ENCODE measurements around the gene TXN2. TPM values are rescaled to one million over a fixed set of nuclear protein-coding genes. Genes with fewer than 3 reads are reported as not detected.

The TXN2 gene, protein sequence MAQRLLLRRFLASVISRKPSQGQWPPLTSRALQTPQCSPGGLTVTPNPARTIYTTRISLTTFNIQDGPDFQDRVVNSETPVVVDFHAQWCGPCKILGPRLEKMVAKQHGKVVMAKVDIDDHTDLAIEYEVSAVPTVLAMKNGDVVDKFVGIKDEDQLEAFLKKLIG
- total RNA-seq = 10 to 100 TPM; 20.6 to 21.3 TPM

DNA sequence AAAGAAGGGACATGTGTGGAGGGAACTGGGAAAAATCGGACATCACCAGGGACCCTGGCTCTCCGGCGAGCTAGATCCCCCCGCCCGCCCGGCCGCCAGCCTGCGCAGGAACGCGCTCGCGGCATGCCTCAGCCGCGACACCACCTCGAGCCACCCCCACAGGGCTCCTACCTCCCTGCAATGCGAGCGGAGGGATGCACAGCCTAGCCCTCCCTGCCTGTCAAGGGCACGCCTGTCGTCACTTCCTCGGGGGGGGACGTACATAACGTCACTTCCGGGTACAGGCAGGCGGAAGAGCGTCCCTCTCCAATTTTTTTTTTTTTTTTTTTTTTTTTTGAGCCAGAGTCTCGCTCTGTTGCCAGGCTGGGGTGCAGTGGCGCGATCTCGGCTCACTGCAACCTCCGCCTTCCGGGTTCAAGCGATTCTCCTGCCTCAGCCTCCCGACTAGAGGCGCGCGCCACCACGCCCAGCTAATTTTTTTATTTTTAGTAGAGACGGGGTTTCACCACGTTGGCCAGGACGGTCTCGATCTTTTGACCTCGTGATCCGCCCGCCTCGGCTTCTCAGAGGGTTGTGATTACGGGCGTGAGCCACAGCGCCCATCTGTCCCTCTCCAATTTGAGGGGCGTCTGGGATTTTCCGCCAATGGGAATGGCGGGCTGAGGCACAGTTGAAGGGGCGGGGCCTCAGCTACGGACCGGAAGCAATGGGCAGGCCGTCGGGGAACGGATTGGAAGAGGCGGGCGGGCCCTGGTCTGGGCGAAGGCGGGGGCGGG lies at the start of gene TXN2:
TSS of gene TXN2 (minus strand) at position 248 of the 776 bp plus-strand sequence. CDS start 803 bp downstream, outside the sequence.

DNA sequence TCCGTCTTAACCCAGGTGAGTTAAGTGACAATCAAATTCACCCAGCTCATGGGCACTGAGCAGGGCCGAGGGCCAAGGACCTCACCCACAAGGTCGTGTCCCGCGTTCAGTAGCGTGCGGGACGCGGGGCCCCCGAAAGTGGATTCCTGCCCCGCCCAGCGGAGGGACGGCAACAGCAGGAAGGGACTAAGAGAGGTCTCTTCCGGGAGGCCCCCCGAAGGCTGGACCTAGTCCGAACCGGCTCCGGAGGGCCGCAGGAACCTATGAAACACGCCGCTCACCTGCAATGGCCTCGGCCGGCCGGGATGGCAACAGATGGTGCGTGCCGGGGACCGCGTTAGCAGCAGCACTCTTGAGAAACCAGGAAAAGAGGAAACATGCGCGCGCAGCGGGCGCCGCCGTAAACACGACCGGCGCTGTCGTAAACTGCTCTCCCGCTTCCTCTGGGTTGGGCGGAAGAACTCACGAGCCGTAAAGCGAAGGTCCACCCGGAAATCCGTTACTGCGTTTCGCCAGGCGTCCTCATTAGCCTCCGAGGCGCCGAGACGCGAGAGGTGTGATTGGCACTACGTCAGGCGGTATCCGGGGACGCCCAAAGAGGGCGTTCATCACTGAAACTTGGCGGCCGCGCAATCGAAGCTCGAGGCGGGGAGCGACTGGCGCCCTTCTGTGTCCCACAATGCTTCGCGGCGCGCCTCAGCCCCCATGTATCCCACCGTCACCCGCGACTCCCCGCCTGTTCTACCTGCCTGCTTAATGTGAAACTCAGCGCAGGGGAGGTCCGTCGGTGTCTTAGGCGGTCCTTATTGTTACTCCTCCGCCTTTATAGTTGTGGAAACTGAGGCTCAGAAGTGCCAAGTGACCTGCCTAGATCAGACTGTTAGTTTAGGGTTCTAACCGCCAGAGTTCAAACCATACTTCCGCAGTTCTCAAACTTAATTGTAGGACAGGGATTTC lies 47.6 kb upstream of the TXN2 start, which contains the start of gene EIF3D:
TSS of gene EIF3D (minus strand) at position 372 of the 957 bp plus-strand sequence. CDS start 3,045 bp downstream, outside the sequence.

DNA sequence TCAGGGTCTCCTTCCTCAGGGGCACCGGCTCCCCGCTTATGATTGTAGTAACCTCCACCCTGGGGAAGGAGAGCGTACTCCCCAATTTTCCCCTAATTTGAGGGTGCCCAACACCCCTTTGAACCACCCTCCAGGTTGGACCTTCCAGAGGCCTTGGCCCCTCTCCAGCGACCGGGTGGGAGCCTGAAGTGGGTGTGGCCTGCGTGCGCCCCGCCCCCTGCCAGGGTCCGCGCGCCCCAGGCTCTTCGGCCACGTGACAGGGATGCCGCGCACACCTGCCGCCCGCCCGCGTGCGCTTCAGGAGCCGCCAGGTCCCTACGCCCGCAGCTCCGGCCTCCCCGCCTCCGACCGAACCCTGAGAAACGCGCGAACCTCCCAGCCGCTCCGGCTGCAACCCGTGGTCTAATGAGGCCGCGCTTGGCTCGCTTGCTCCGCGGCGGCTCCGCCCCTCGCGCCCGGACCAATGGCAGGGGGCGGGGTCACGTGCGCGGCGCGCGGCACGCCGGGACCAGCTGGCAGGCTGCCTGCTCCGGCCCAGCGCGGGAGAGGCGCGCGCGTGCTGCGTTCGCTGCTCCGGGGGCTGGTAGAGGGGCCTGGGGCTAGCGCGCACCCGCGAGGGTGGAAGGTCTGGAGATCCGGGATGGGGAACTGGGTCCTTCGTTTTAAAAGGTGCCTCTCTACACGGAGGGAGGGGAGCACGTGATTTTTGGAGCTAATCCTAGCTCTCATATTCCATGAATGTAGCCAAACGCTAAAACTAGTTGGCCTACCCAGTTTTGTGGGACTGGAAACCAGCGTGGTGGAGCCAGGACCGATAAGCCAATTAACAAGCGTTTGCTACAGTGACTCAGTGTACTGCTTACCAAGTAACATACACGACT lies 25.4 kb upstream of the TXN2 start, which contains the start of gene FOXRED2:
TSS of gene FOXRED2 (minus strand) at position 404 of the 881 bp plus-strand sequence. CDS start 618 bp downstream, outside the sequence.

Small RNAs within 50 kb of the gene (small RNA-seq; reads per million reads assigned to genes)
- 0 reads per million in 2 donors for gene RF00019

Other genes starting within 250 kb of the TXN2 start
- 100 to 1,000 TPM; 117 to 159 TPM for gene APOL2, start 242.1 kb downstream of the TXN2 start, total RNA-seq
- 10 to 100 TPM in 1 of 2 donors, 1 to 10 TPM in 1; 3.8 to 14.0 TPM for gene APOL1, start 228.5 kb downstream of the TXN2 start, total RNA-seq
- 100 to 1,000 TPM; 210 to 232 TPM for gene MYH9, start 93.7 kb downstream of the TXN2 start, total RNA-seq
- gene FOXRED2, start 25.4 kb upstream of the TXN2 start, total RNA-seq = 10 to 100 TPM; 26.2 to 26.3 TPM
- gene EIF3D, start 47.5 kb upstream of the TXN2 start, total RNA-seq = 100 to 1,000 TPM; 214 to 303 TPM
- not detected for gene CACNG2, start 222.1 kb upstream of the TXN2 start, total RNA-seq